ENCODE data around the gene TEKTIP1. TPM values are rescaled to one million over a fixed set of nuclear protein-coding genes. Genes with fewer than 3 reads are reported as not detected.

Gene TEKTIP1
- total and polyA plus RNA-seq, 12 donors = 0.09 to 1.3 (median 0.79) TPM; not detected in 1

- intact Hi-C loops (cut with DNase I) = no loop called here
- H3K9me3 ChIP-seq = no peaks in the 10 kb centered on the region
- WGBS, 2 donors = 94 to 96% methylated on average over 32 to 33 of the region's 33 CpGs
- H3K36me3 ChIP-seq = peaks cover 0 to 78% (median 49%) of the 10 kb centered on the region in 9 donors
- H3K27ac ChIP-seq = no peak overlapping the region
- H3K27me3 ChIP-seq = no peaks in the 10 kb centered on the region
- H3K4me1 ChIP-seq = peaks cover 0 to 13% (median 0%) of the 10 kb centered on the region in 9 donors
- no peak for ATAC-seq
- no peak overlapping the region for H3K4me3 ChIP-seq
- DNase-seq = no peak
- TF ChIP-seq CTCF (IDR thresholded peaks at IDR 0.05) = no peak
Measured at GRCh38 chr19:3532154-3532786, 6.7 kb upstream of the TEKTIP1 start.

- no peak overlapping the region for H3K27ac ChIP-seq
- DNase-seq = no peak
- WGBS, 2 donors = 93 to 95% methylated on average over 17 of the region's 17 CpGs
- peaks cover 0 to 75% (median 44%) of the 10 kb centered on the region in 9 donors for H3K36me3 ChIP-seq
- no peaks in the 10 kb centered on the region for H3K27me3 ChIP-seq
- intact Hi-C loops (cut with DNase I) = no loop called here
- H3K4me3 ChIP-seq = no peak overlapping the region
- peaks cover 0 to 13% (median 0%) of the 10 kb centered on the region in 9 donors for H3K4me1 ChIP-seq
- TF ChIP-seq CTCF (IDR thresholded peaks at IDR 0.05) = no peak
- ATAC-seq = no peak
- no peaks in the 10 kb centered on the region for H3K9me3 ChIP-seq
Measured at GRCh38 chr19:3533033-3533432, 5.9 kb upstream of the TEKTIP1 start.

GRCh38 chr19:3533563-3534216, 5.3 kb upstream of the TEKTIP1 start:
- Histone ChIP-seq H3K27me3 (no peaks in the 10 kb centered on the region), H3K4me3 (no peak overlapping the region), H3K27ac (no peak overlapping the region), H3K36me3 (peaks cover 0 to 78% (median 44%) of the 10 kb centered on the region in 9 donors), H3K4me1 (peaks cover 0 to 13% (median 0%) of the 10 kb centered on the region in 9 donors), H3K9me3 (no peaks in the 10 kb centered on the region)
- DNase-seq (no peak), ATAC-seq (no peak)
- WGBS, 2 donors = 82 to 83% methylated on average over 12 of the region's 12 CpGs
- no peak for TF ChIP-seq CTCF (IDR thresholded peaks at IDR 0.05)
- intact Hi-C loops (cut with DNase I) = no loop called here

- TF ChIP-seq CTCF (IDR thresholded peaks at IDR 0.05) = no peak
- Histone ChIP-seq H3K4me3 (no peak overlapping the region), H3K27ac (no peak overlapping the region), H3K36me3 (peaks cover 0 to 81% (median 44%) of the 10 kb centered on the region in 9 donors), H3K27me3 (no peaks in the 10 kb centered on the region), H3K4me1 (peaks cover 0 to 13% (median 0%) of the 10 kb centered on the region in 9 donors), H3K9me3 (peaks cover 0 to under 1% (median 0%) of the 10 kb centered on the region in 11 donors)
- ATAC-seq (no peak), DNase-seq (no peak)
- intact Hi-C loops (cut with DNase I) = no loop called here
- WGBS, 2 donors = 93% methylated on average over 38 of the region's 38 CpGs
Measured at GRCh38 chr19:3534375-3535234, 4.4 kb upstream of the TEKTIP1 start.
